GM12892 (cell line): ENCODE data around the gene TLE3.

Experiments used
- POLR2A ChIP-seq: IDR thresholded peaks from 2 replicates; pipeline ENCODE4 v1.6.1; 2011; ENCODE audit warnings: low read depth, low read length, control low read depth
- POLR2AphosphoS5 ChIP-seq: IDR thresholded peaks from 2 replicates; pipeline ENCODE4 v1.6.1; 2011; ENCODE audit warnings: low read depth, low read length, control low read depth

GRCh38 chr15:70058642-70059360, 38.9 kb downstream of the TLE3 start:
- no peak for TF ChIP-seq POLR2A
- TF ChIP-seq POLR2AphosphoS5, result no peak
